ENCODE results near the gene MRPL54.

DNA sequence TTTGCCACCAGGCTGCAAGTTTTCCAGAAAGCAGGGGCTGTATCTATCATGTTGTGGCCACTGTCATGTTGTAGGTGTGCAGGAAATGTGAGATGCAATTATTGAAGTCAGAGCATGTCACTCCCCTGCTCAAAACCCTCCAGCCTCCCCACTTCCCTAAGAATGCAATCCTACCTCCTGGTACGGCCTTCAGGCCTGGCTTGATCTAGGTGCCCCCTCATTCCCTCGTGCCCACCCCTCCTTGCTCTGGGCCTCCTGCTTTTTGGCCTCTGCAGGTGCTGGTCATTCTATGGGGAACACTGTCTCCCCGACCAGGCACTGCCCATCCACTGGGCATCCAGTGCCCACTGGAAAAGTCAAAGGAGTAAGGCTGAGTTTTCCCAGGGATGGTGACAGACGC is 52.2 kb downstream of the MRPL54 start:
- no peak for TF ChIP-seq CTCF (IDR thresholded peaks at IDR 0.05)
- TF ChIP-seq POLR2A (IDR thresholded peaks at IDR 0.05) = no peak

Measured in gastroesophageal sphincter (tissue), 3 donors.